Measurements from ENCODE around the gene MOGAT2. TPM values are rescaled to one million over a fixed set of nuclear protein-coding genes. Genes with fewer than 3 reads are reported as not detected.
"Not testable (repeated sequence)": the region's sequence is repeated elsewhere in the genome, so short reads cannot be mapped to it uniquely, and the experiment has no call there.

Gene MOGAT2
- total RNA-seq, 2 experiments from 2014 or later: not detected

- H3K9me3 Mint-ChIP-seq; H3K4me3 Mint-ChIP-seq; intact Hi-C loops (cut with micrococcal nuclease); H3K27ac Mint-ChIP-seq; H3K36me3 Mint-ChIP-seq; H3K4me1 Mint-ChIP-seq (ENCODE audit: low read depth); POLR2A ChIA-PET; DNase-seq; CTCF ChIA-PET; H3K27me3 Mint-ChIP-seq: not testable (repeated sequence)
Measured at GRCh38 chr11:75743159-75743558, 25.5 kb downstream of the MOGAT2 start.

- intact Hi-C loops (cut with micrococcal nuclease): no loop called here
- Mint-ChIP-seq H3K36me3 (no peaks in the 10 kb centered on the region), H3K9me3 (no peaks in the 10 kb centered on the region), H3K4me3 (no peak overlapping the region), H3K4me1 (ENCODE audit: low read depth) (no peaks in the 10 kb centered on the region), H3K27me3 (peaks cover 12% of the 10 kb centered on the region), H3K27ac (no peak overlapping the region)
- CTCF ChIA-PET: no interaction called here
- POLR2A ChIA-PET: no interaction called here
- DNase-seq: no peak
Measured at GRCh38 chr11:75743711-75744563, 26.3 kb downstream of the MOGAT2 start.

- intact Hi-C loops (cut with micrococcal nuclease): no loop called here
- Mint-ChIP-seq H3K27me3 (peaks cover 12% of the 10 kb centered on the region), H3K36me3 (no peaks in the 10 kb centered on the region), H3K27ac (no peak overlapping the region), H3K4me1 (ENCODE audit: low read depth) (no peaks in the 10 kb centered on the region), H3K4me3 (no peak overlapping the region), H3K9me3 (no peaks in the 10 kb centered on the region)
- POLR2A ChIA-PET: no interaction called here
- CTCF ChIA-PET: interaction anchor here (0.6 kb wide), 1 partner anchor 338 kb away, joined by 3 read pairs; no protein-coding TSS in a partner anchor
- DNase-seq: no peak
Measured at GRCh38 chr11:75745807-75746206, 28.2 kb downstream of the MOGAT2 start.

GRCh38 chr11:75748729-75749273 is 31.2 kb downstream of the MOGAT2 start:
- H3K27ac Mint-ChIP-seq; H3K9me3 Mint-ChIP-seq; POLR2A ChIA-PET; CTCF ChIA-PET; DNase-seq; H3K36me3 Mint-ChIP-seq; intact Hi-C loops (cut with micrococcal nuclease); H3K4me1 Mint-ChIP-seq (ENCODE audit: low read depth); H3K4me3 Mint-ChIP-seq: not testable (repeated sequence)
- peaks cover 12% of the 10 kb centered on the region for H3K27me3 Mint-ChIP-seq

- H3K4me3 Mint-ChIP-seq; H3K9me3 Mint-ChIP-seq; intact Hi-C loops (cut with micrococcal nuclease); H3K27me3 Mint-ChIP-seq; H3K27ac Mint-ChIP-seq; DNase-seq; POLR2A ChIA-PET; H3K36me3 Mint-ChIP-seq; H3K4me1 Mint-ChIP-seq (ENCODE audit: low read depth): not testable (repeated sequence)
- CTCF ChIA-PET: interaction anchor here (1.3 kb wide), 1 partner anchor 397 kb away, joined by 3 read pairs; no protein-coding TSS in a partner anchor
Measured at GRCh38 chr11:75754933-75755332, 37.3 kb downstream of the MOGAT2 start.

GRCh38 chr11:75757651-75758050 is 40.0 kb downstream of the MOGAT2 start:
- CTCF ChIA-PET: interaction anchor here (1.1 kb wide), 1 partner anchor 51 kb away, joined by 3 read pairs; no protein-coding TSS in a partner anchor

GRCh38 chr11:75759832-75760231 is 42.2 kb downstream of the MOGAT2 start:
- CTCF ChIA-PET: interaction anchor here (0.9 kb wide), 1 partner anchor 54 kb away, joined by 4 read pairs; no protein-coding TSS in a partner anchor
- intact Hi-C loops (cut with micrococcal nuclease): no loop called here
- peaks cover 6% of the 10 kb centered on the region for H3K4me1 Mint-ChIP-seq (ENCODE audit: low read depth)

More at GRCh38 chr11:75757651-75758050, 40.0 kb downstream of the MOGAT2 start:
- H3K27me3 Mint-ChIP-seq: no peaks in the 10 kb centered on the region
- POLR2A ChIA-PET: no interaction called here
- H3K4me1 Mint-ChIP-seq (ENCODE audit: low read depth): peaks cover 6% of the 10 kb centered on the region
- no peaks in the 10 kb centered on the region for H3K36me3 Mint-ChIP-seq
- H3K27ac Mint-ChIP-seq: no peak overlapping the region
- intact Hi-C loops (cut with micrococcal nuclease): no loop called here
- H3K4me3 Mint-ChIP-seq: no peak overlapping the region
- DNase-seq: no peak
- no peaks in the 10 kb centered on the region for H3K9me3 Mint-ChIP-seq

GRCh38 chr11:75760243-75760642 is 42.6 kb downstream of the MOGAT2 start:
- no peaks in the 10 kb centered on the region for H3K36me3 Mint-ChIP-seq
- ChIA-PET CTCF (interaction anchor here (0.9 kb wide), 1 partner anchor 54 kb away, joined by 4 read pairs; no protein-coding TSS in a partner anchor), POLR2A (no interaction called here)
- peaks cover 6% of the 10 kb centered on the region for H3K4me1 Mint-ChIP-seq (ENCODE audit: low read depth)
- no peak for DNase-seq
- H3K27me3 Mint-ChIP-seq: no peaks in the 10 kb centered on the region
- no peaks in the 10 kb centered on the region for H3K9me3 Mint-ChIP-seq
- H3K4me3 Mint-ChIP-seq: no peak overlapping the region
- intact Hi-C loops (cut with micrococcal nuclease): no loop called here
- H3K27ac Mint-ChIP-seq: no peak overlapping the region

More at GRCh38 chr11:75759832-75760231, 42.2 kb downstream of the MOGAT2 start:
- POLR2A ChIA-PET: no interaction called here
- Mint-ChIP-seq H3K4me3 (no peak overlapping the region), H3K9me3 (no peaks in the 10 kb centered on the region), H3K27me3 (no peaks in the 10 kb centered on the region), H3K36me3 (no peaks in the 10 kb centered on the region), H3K27ac (no peak overlapping the region)
- no peak for DNase-seq

GRCh38 chr11:75760710-75761493 is 43.3 kb downstream of the MOGAT2 start:
- CTCF ChIA-PET: interaction anchor here (0.9 to 1.1 kb wide), 2 partner anchors 9 to 55 kb away, joined by 3 to 4 read pairs; no protein-coding TSS in a partner anchor
- DNase-seq: no peak

GRCh38 chr11:75762158-75762557 is 44.5 kb downstream of the MOGAT2 start:
- Mint-ChIP-seq H3K4me1 (ENCODE audit: low read depth) (peaks cover 13% of the 10 kb centered on the region), H3K4me3 (no peak overlapping the region), H3K9me3 (no peaks in the 10 kb centered on the region), H3K36me3 (no peaks in the 10 kb centered on the region), H3K27ac (no peak overlapping the region), H3K27me3 (no peaks in the 10 kb centered on the region)
- DNase-seq: no peak
- intact Hi-C loops (cut with micrococcal nuclease): no loop called here
- ChIA-PET CTCF (interaction anchor here (1.1 kb wide), 1 partner anchor 8 kb away, joined by 3 read pairs; no protein-coding TSS in a partner anchor), POLR2A (no interaction called here)

More at GRCh38 chr11:75760710-75761493, 43.3 kb downstream of the MOGAT2 start:
- Mint-ChIP-seq H3K27me3 (no peaks in the 10 kb centered on the region), H3K4me3 (no peak overlapping the region), H3K9me3 (no peaks in the 10 kb centered on the region), H3K36me3 (no peaks in the 10 kb centered on the region), H3K27ac (no peak overlapping the region), H3K4me1 (ENCODE audit: low read depth) (peaks cover 6% of the 10 kb centered on the region)
- POLR2A ChIA-PET: no interaction called here
- intact Hi-C loops (cut with micrococcal nuclease): no loop called here

GRCh38 chr11:75762885-75763284 is 45.2 kb downstream of the MOGAT2 start:
- no peaks in the 10 kb centered on the region for H3K9me3 Mint-ChIP-seq
- H3K4me3 Mint-ChIP-seq: no peak overlapping the region
- H3K27ac Mint-ChIP-seq: no peak overlapping the region
- ChIA-PET POLR2A (no interaction called here), CTCF (interaction anchor here (0.7 kb wide), 1 partner anchor 40 kb away, joined by 3 read pairs; no protein-coding TSS in a partner anchor)
- no peak for DNase-seq
- H3K4me1 Mint-ChIP-seq (ENCODE audit: low read depth): peaks cover 19% of the 10 kb centered on the region
- H3K36me3 Mint-ChIP-seq: no peaks in the 10 kb centered on the region
- intact Hi-C loops (cut with micrococcal nuclease): no loop called here
- H3K27me3 Mint-ChIP-seq: no peaks in the 10 kb centered on the region

GRCh38 chr11:75763846-75764245 is 46.2 kb downstream of the MOGAT2 start:
- H3K27me3 Mint-ChIP-seq: no peaks in the 10 kb centered on the region
- intact Hi-C loops (cut with micrococcal nuclease): no loop called here
- H3K9me3 Mint-ChIP-seq: no peaks in the 10 kb centered on the region
- ChIA-PET POLR2A (no interaction called here), CTCF (interaction anchor here (1.1 kb wide), 1 partner anchor 42 kb away, joined by 3 read pairs; no protein-coding TSS in a partner anchor)
- H3K4me1 Mint-ChIP-seq (ENCODE audit: low read depth): peaks cover 24% of the 10 kb centered on the region
- H3K36me3 Mint-ChIP-seq: no peaks in the 10 kb centered on the region
- no peak overlapping the region for H3K27ac Mint-ChIP-seq
- H3K4me3 Mint-ChIP-seq: no peak overlapping the region
- DNase-seq: no peak
